Stomach (tissue), 9 donors: ENCODE data around the gene CCDC127. TPM values are rescaled to one million over a fixed set of nuclear protein-coding genes. Genes with fewer than 3 reads are reported as not detected.

Experiments
- DNase-seq, 2 donors: peaks; one replicate each; pipeline versions ENCODE4 v3.0.0 to v3.0.0-alpha.2; 2013 to 2019
- H3K27ac ChIP-seq, 5 donors: fragments of 200-600 bp in 4 of 5; sonication (generic) in 4 of 5; one replicate each; pipeline ENCODE4 v1.5.1; 2013 to 2019; ENCODE audit warnings: mild to moderate bottlenecking in 1 of 5, moderate library complexity in 1 of 5
- H3K27me3 ChIP-seq, 3 donors: fragments of 200-600 bp; sonication (generic); one replicate each; pipeline ENCODE4 v1.5.1; 2017 to 2019; ENCODE audit warnings: mixed run types in 1 of 3
- H3K36me3 ChIP-seq, 4 donors: fragments of 200-600 bp; sonication (generic); 1 replicate in 3 of 4; 2 replicates in 1 of 4; pipeline ENCODE4 v1.5.1; 2016 to 2019
- H3K4me1 ChIP-seq, 4 donors: fragments of 200-600 bp; sonication (generic); one replicate each; pipeline ENCODE4 v1.5.1; 2016 to 2019
- H3K4me3 ChIP-seq, 4 donors: fragments of 200-600 bp; sonication (generic) in 3 of 4; one replicate each; pipeline ENCODE4 v1.5.1; 2016 to 2019; ENCODE audit warnings: mild to moderate bottlenecking in 1 of 4
- H3K9me3 ChIP-seq, 4 donors: fragments of 200-600 bp; sonication (generic); one replicate each; pipeline ENCODE4 v1.5.1; 2016 to 2019
- CTCF ChIP-seq, 7 experiments: fragments of 450-650 bp in 4 of 7; fragments of 200-600 bp in 3 of 7; sonication (generic) in 3 of 7; IDR thresholded peaks; one replicate each; pipeline ENCODE4 v1.5.1; 2016 to 2019; ENCODE audit warnings: antibody characterized with exemption in 7 of 7, control low read depth in 2 of 7, mild to moderate bottlenecking in 1 of 7
- EP300 ChIP-seq: sonication (generic); formaldehyde crosslinking; IDR thresholded peaks from one replicate; pipeline ENCODE4 v1.6.1; 2017; ENCODE audit warnings: antibody characterized with exemption
- POLR2A ChIP-seq, 4 donors: fragments of 450-650 bp; IDR thresholded peaks; one replicate each; pipeline ENCODE4 v1.6.1; 2016; ENCODE audit warnings: antibody characterized with exemption in 4 of 4, control low read depth in 2 of 4, mild to moderate bottlenecking in 1 of 4, moderate library complexity in 1 of 4
- POLR2AphosphoS5 ChIP-seq, 3 donors: sonication (generic); formaldehyde crosslinking; IDR thresholded peaks; one replicate each; pipeline ENCODE4 v1.6.1; 2016; ENCODE audit warnings: antibody characterized with exemption in 3 of 3
- WGBS, 5 donors: extraction: QIAGEN DNeasy Blood & Tissue Kit in 3 of 5; methylation state at CpG; one replicate each; pipeline versions ENCODE4 v1.1.5 to v1.1.7; 2013 to 2018; 5-methylcytosine and 5-hydroxymethylcytosine counted together
- intact Hi-C: fragments of 100-400 bp; cut with DNase I; formaldehyde crosslinking; loops from one replicate; pipeline ENCODE4 v1.15.1; 2023; ENCODE audit warnings: low total_unique reads
- polyA plus RNA-seq, 3 donors: library from polyadenylated mRNA; stranded (reverse); fragments of 200-250 nt; gene quantifications; one replicate each; pipeline ENCODE4 v1.2.3, GENCODE V29; 2013
- total RNA-seq, 5 donors: library from RNA; depleted of rRNA; stranded (reverse); fragments of >200 nt; gene quantifications; one replicate each; pipeline versions ENCODE4 v1.1.0 to v1.2.3, GENCODE V29; 2014 to 2016
- donor health status: healthy with polysubstance abuse.
- donor health status: Bipolar disorder and iron deficiency.
- donor health status: healthy.

CCDC127 gene
- total and polyA plus RNA-seq, 8 donors = 1.2 to 8.5 (median 1.8) TPM

- no peaks in the 10 kb centered on the region for H3K36me3 ChIP-seq
- H3K9me3 ChIP-seq = no peaks in the 10 kb centered on the region
- peaks cover 0 to 11% (median 0%) of the 10 kb centered on the region in 3 donors for H3K27me3 ChIP-seq
- no peak for DNase-seq
- H3K4me1 ChIP-seq = peaks cover 0 to 5% (median 0%) of the 10 kb centered on the region in 4 donors
- no peak for TF ChIP-seq EP300
- no peak for TF ChIP-seq POLR2AphosphoS5 (IDR thresholded peaks at IDR 0.05)
- TF ChIP-seq CTCF (IDR thresholded peaks at IDR 0.05) = no peak
- TF ChIP-seq POLR2A (IDR thresholded peaks at IDR 0.05) = no peak
- intact Hi-C loops = no loop called here
- WGBS, 5 donors = 89 to 97% (median 90%) methylated on average over 9 to 22 of the region's 22 CpGs
- H3K4me3 ChIP-seq = no peak overlapping the region
- H3K27ac ChIP-seq = no peak overlapping the region
These were observed 36.4 kb downstream of the CCDC127 start for GRCh38 chr5:181566-181965.

- DNase-seq = no peak
- Histone ChIP-seq H3K27me3 (peaks cover 0 to 11% (median 0%) of the 10 kb centered on the region in 3 donors), H3K27ac (no peak overlapping the region), H3K4me1 (peaks cover 0 to 5% (median 0%) of the 10 kb centered on the region in 4 donors), H3K4me3 (no peak overlapping the region), H3K9me3 (no peaks in the 10 kb centered on the region), H3K36me3 (no peaks in the 10 kb centered on the region)
- intact Hi-C loops = no loop called here
- TF ChIP-seq CTCF (IDR thresholded peaks at IDR 0.05) = no peak
- no peak for TF ChIP-seq POLR2A (IDR thresholded peaks at IDR 0.05)
- TF ChIP-seq POLR2AphosphoS5 (IDR thresholded peaks at IDR 0.05) = no peak
- TF ChIP-seq EP300 = no peak
- 91 to 96% (median 94%) methylated on average over 6 to 9 of the region's 9 CpGs for WGBS, 5 donors
These were observed 36.8 kb downstream of the CCDC127 start for GRCh38 chr5:181160-181559.

- Histone ChIP-seq H3K9me3 (no peaks in the 10 kb centered on the region), H3K27ac (no peak overlapping the region), H3K4me1 (peaks cover 0 to 5% (median 0%) of the 10 kb centered on the region in 4 donors), H3K4me3 (no peak overlapping the region), H3K36me3 (no peaks in the 10 kb centered on the region), H3K27me3 (peaks cover 0 to 11% (median 0%) of the 10 kb centered on the region in 3 donors)
- TF ChIP-seq POLR2A (IDR thresholded peaks at IDR 0.05) = no peak
- no peak for TF ChIP-seq POLR2AphosphoS5 (IDR thresholded peaks at IDR 0.05)
- TF ChIP-seq EP300 = no peak
- TF ChIP-seq CTCF (IDR thresholded peaks at IDR 0.05) = no peak
- intact Hi-C loops = no loop called here
- DNase-seq = no peak
- 78 to 81% (median 80%) methylated on average over 9 to 13 of the region's 13 CpGs for WGBS, 5 donors
These were observed 37.6 kb downstream of the CCDC127 start for GRCh38 chr5:180286-180918.

GRCh38 chr5:179401-179800 lies 38.6 kb downstream of the CCDC127 start:
- H3K4me3 ChIP-seq = no peak overlapping the region
- no peaks in the 10 kb centered on the region for H3K4me1 ChIP-seq
- TF ChIP-seq EP300 (no peak), POLR2AphosphoS5 (IDR thresholded peaks at IDR 0.05) (no peak), POLR2A (IDR thresholded peaks at IDR 0.05) (no peak), CTCF (IDR thresholded peaks at IDR 0.05) (no peak)
- no peaks in the 10 kb centered on the region for H3K9me3 ChIP-seq
- peaks cover 0 to 11% (median 0%) of the 10 kb centered on the region in 3 donors for H3K27me3 ChIP-seq
- DNase-seq = no peak
- no peak overlapping the region for H3K27ac ChIP-seq
- WGBS, 5 donors = 82 to 95% (median 88%) methylated on average over 8 to 9 of the region's 9 CpGs
- no peaks in the 10 kb centered on the region for H3K36me3 ChIP-seq
- intact Hi-C loops = no loop called here
